SU-DHL-6 (cell line): ENCODE measurements around the gene SOCS7.

ENCODE experiments used
- EZH2phosphoT487 ChIP-seq: fragments of 200-600 bp; sonication (generic), shearing (Covaris generic); conservative IDR thresholded peaks from 2 replicates; pipeline ENCODE4 v1.6.1; 2018; ENCODE audit warnings: mild to moderate bottlenecking, antibody characterized with exemption, low read length, moderate library complexity, mixed read lengths
- TF ChIP-seq, protein P1 (sequence below): fragments of 200-600 bp; sonication (generic); IDR thresholded peaks from one replicate; pipeline ENCODE4 v1.5.1; 2017; ENCODE audit warnings: antibody characterized with exemption, mild to moderate bottlenecking, low read length, moderate library complexity; ENCODE audit not compliant: insufficient read depth, poor library complexity, severe bottlenecking

DNA sequence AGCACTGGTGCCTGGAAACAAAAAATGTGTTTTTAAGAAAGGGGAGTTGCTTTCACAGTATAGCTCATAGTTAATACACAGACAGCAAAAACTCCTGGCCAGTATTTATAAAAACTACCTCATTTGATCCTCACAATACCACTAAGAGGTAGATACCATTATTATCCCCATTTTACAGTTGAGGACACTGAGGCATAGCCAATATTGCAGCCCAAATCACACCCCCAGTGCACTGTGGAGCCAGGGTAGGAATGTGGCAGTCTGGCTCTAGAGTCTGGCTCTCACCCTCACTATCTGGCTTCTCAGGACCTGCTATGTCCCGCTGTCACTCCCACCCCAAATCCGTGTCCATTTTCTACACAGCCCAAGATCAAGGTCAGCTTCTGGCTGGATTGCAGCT lies 79.2 kb downstream of the SOCS7 start:
- TF ChIP-seq, protein P1, sequence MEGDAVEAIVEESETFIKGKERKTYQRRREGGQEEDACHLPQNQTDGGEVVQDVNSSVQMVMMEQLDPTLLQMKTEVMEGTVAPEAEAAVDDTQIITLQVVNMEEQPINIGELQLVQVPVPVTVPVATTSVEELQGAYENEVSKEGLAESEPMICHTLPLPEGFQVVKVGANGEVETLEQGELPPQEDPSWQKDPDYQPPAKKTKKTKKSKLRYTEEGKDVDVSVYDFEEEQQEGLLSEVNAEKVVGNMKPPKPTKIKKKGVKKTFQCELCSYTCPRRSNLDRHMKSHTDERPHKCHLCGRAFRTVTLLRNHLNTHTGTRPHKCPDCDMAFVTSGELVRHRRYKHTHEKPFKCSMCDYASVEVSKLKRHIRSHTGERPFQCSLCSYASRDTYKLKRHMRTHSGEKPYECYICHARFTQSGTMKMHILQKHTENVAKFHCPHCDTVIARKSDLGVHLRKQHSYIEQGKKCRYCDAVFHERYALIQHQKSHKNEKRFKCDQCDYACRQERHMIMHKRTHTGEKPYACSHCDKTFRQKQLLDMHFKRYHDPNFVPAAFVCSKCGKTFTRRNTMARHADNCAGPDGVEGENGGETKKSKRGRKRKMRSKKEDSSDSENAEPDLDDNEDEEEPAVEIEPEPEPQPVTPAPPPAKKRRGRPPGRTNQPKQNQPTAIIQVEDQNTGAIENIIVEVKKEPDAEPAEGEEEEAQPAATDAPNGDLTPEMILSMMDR: no peak
- no peak for TF ChIP-seq EZH2phosphoT487
